HL-60 (cell line): ENCODE results near the gene HPCAL1.

Experiments
- CTCF ChIP-seq: IDR thresholded peaks from one replicate; pipeline ENCODE4 v1.5.1; 2011; ENCODE audit warnings: low read length, control low read depth, inconsistent platforms; ENCODE audit not compliant: insufficient read depth
- GABPA ChIP-seq: IDR thresholded peaks from 2 replicates; pipeline ENCODE4 v1.6.1; 2012; ENCODE audit warnings: low read depth
- POLR2AphosphoS5 ChIP-seq: IDR thresholded peaks from 2 replicates; pipeline ENCODE4 v1.6.1; 2012; ENCODE audit warnings: low read depth
- REST ChIP-seq: IDR thresholded peaks from 2 replicates; pipeline ENCODE4 v1.6.1; 2012; ENCODE audit warnings: low read depth; ENCODE audit not compliant: insufficient replicate concordance
- SPI1 ChIP-seq: IDR thresholded peaks from 2 replicates; pipeline ENCODE4 v1.6.1; 2012; ENCODE audit warnings: low read depth, mild to moderate bottlenecking, borderline replicate concordance

GRCh38 chr2:10278029-10278762 lies 24.5 kb upstream of the HPCAL1 start:
- peak; percentile 61; the same call in 1 of the 2 replicates for TF ChIP-seq POLR2AphosphoS5
- no peak for TF ChIP-seq REST
- no peak for TF ChIP-seq CTCF
- TF ChIP-seq GABPA: peak; percentile 35; the same call in 1 of the 2 replicates
- TF ChIP-seq SPI1: peak; percentile 79
